GM08714 (cell line): ENCODE measurements around the gene ZBTB43.
"Not testable (repeated sequence)": the region's sequence is repeated elsewhere in the genome, so short reads cannot be mapped to it uniquely, and the experiment has no call there.

Source experiments
- H3K4me3 ChIP-seq: fragments of 200-500 bp; sonication (Bioruptor generic); 2 replicates; pipeline ENCODE4 v1.5.1; 2014; ENCODE audit warnings: mild to moderate bottlenecking, low read length, inconsistent platforms
- ZNF274 ChIP-seq: IDR thresholded peaks from 2 replicates; pipeline ENCODE4 v1.6.1; 2012; ENCODE audit warnings: mild to moderate bottlenecking, low read depth, low read length

Gene ZBTB43

GRCh38 chr9:126804198-126804695 lies 593 bp upstream of the ZBTB43 start:
- TF ChIP-seq ZNF274: no peak
- H3K4me3 ChIP-seq: peak overlapping the region; percentile 79; the same call in 1 of the 2 replicates

- no peak for TF ChIP-seq ZNF274
- H3K4me3 ChIP-seq: peak overlapping the region; percentile 79
These were observed 868 bp downstream of the ZBTB43 start for GRCh38 chr9:126805554-126806262.

- no peak for TF ChIP-seq ZNF274
- peak overlapping the region; percentile 79 for H3K4me3 ChIP-seq
These were observed 1.5 kb downstream of the ZBTB43 start for GRCh38 chr9:126806336-126806735.

GRCh38 chr9:126809068-126809467 lies 4.2 kb downstream of the ZBTB43 start:
- H3K4me3 ChIP-seq: no peak overlapping the region
- no peak for TF ChIP-seq ZNF274

GRCh38 chr9:126810221-126810620 lies 5.4 kb downstream of the ZBTB43 start:
- H3K4me3 ChIP-seq: not testable (repeated sequence)

- no peak for TF ChIP-seq ZNF274
- no peak overlapping the region for H3K4me3 ChIP-seq
These were observed 8.2 kb downstream of the ZBTB43 start for GRCh38 chr9:126813072-126813471.

GRCh38 chr9:126814091-126814490 lies 9.3 kb downstream of the ZBTB43 start:
- TF ChIP-seq ZNF274: no peak
- no peak overlapping the region for H3K4me3 ChIP-seq

- H3K4me3 ChIP-seq: not testable (repeated sequence)
These were observed 12.8 kb downstream of the ZBTB43 start for GRCh38 chr9:126817615-126818014.

- TF ChIP-seq ZNF274: no peak
- no peak overlapping the region for H3K4me3 ChIP-seq
These were observed 13.6 kb downstream of the ZBTB43 start for GRCh38 chr9:126818482-126818881.

- TF ChIP-seq ZNF274: no peak
- no peak overlapping the region for H3K4me3 ChIP-seq
These were observed 14.6 kb downstream of the ZBTB43 start for GRCh38 chr9:126819482-126819881.

- H3K4me3 ChIP-seq: no peak overlapping the region
- TF ChIP-seq ZNF274: no peak
These were observed 17.4 kb downstream of the ZBTB43 start for GRCh38 chr9:126822278-126822677.

- TF ChIP-seq ZNF274: no peak
- no peak overlapping the region for H3K4me3 ChIP-seq
These were observed 18.0 kb downstream of the ZBTB43 start for GRCh38 chr9:126822873-126823272.

- not testable (repeated sequence) for H3K4me3 ChIP-seq
These were observed 19.2 kb downstream of the ZBTB43 start for GRCh38 chr9:126824052-126824451.

GRCh38 chr9:126827227-126827626 lies 22.4 kb downstream of the ZBTB43 start:
- H3K4me3 ChIP-seq: no peak overlapping the region
- no peak for TF ChIP-seq ZNF274

- no peak overlapping the region for H3K4me3 ChIP-seq
- TF ChIP-seq ZNF274: no peak
These were observed 24.2 kb downstream of the ZBTB43 start for GRCh38 chr9:126829035-126829434.

GRCh38 chr9:126830827-126831226 lies 26.0 kb downstream of the ZBTB43 start:
- no peak for TF ChIP-seq ZNF274

GRCh38 chr9:126832440-126832839 lies 27.6 kb downstream of the ZBTB43 start:
- TF ChIP-seq ZNF274: no peak

More at GRCh38 chr9:126830827-126831226, 26.0 kb downstream of the ZBTB43 start:
- H3K4me3 ChIP-seq: no peak overlapping the region

More at GRCh38 chr9:126832440-126832839, 27.6 kb downstream of the ZBTB43 start:
- no peak overlapping the region for H3K4me3 ChIP-seq
